OCI-LY7 (cell line): ENCODE results near the gene TNN. TPM values are rescaled to one million over a fixed set of nuclear protein-coding genes. Genes with fewer than 3 reads are reported as not detected.

Experiments used
- BruUV-seq: library from RNA; stranded (reverse); fragments of 400-500 nt; replicated peaks from 2 replicates; lab custom pipeline; 2021; lab: Mats Ljungman, UMichigan
- CTCF ChIA-PET: fragments of 300-600 bp; sonication (Branson Sonifier 250); formaldehyde crosslinking; loops from one replicate; lab custom pipeline; 2022; ENCODE audit warnings: antibody characterized with exemption; ENCODE audit not compliant: unreplicated experiment; lab: Charles Lee
- POLR2A ChIA-PET: fragments of 300-600 bp; sonication (Branson Sonifier 250); formaldehyde crosslinking; loops from one replicate; lab custom pipeline; 2022; ENCODE audit warnings: antibody characterized with exemption; lab: Charles Lee
- DNase-seq: peaks from one replicate; pipeline ENCODE4 v3.0.0-alpha.2; 2015; ENCODE audit warnings: low spot score
- H2AFZ ChIP-seq: fragments of 200-600 bp; sonication (generic), shearing (Covaris generic); 2 replicates; pipeline ENCODE4 v1.6.1; 2014; ENCODE audit warnings: mild to moderate bottlenecking, antibody characterized with exemption, low read length, moderate library complexity
- H3K27ac ChIP-seq: fragments of 200-600 bp; sonication (generic); 2 replicates; pipeline ENCODE4 v1.5.1; 2014; ENCODE audit warnings: mixed run types, low read depth, mild to moderate bottlenecking, moderate library complexity, low read length, inconsistent platforms; ENCODE audit not compliant: poor library complexity, severe bottlenecking
- H3K36me3 ChIP-seq: fragments of 200-600 bp; sonication (generic); 2 replicates; pipeline ENCODE4 v1.6.1; 2014; ENCODE audit warnings: mild to moderate bottlenecking, antibody characterized with exemption, low read length, moderate library complexity, mixed read lengths; ENCODE audit not compliant: insufficient read depth
- H3K4me1 ChIP-seq: fragments of 200-600 bp; sonication (generic); 2 replicates; pipeline ENCODE4 v1.5.1; 2014; ENCODE audit warnings: mild to moderate bottlenecking, low read length; ENCODE audit not compliant: insufficient read depth, poor library complexity, severe bottlenecking
- H3K4me2 ChIP-seq: fragments of 200-600 bp; sonication (generic); 2 replicates; pipeline ENCODE4 v1.6.1; 2014; ENCODE audit warnings: mild to moderate bottlenecking, low read length
- H3K4me3 ChIP-seq: fragments of 200-600 bp; sonication (generic); 2 replicates; pipeline ENCODE4 v1.5.1; 2014; ENCODE audit warnings: mild to moderate bottlenecking, low read depth, low read length; ENCODE audit not compliant: poor library complexity, severe bottlenecking
- H3K79me2 ChIP-seq: fragments of 200-600 bp; sonication (generic); 2 replicates; pipeline ENCODE4 v1.6.1; 2016; ENCODE audit warnings: low read depth, mild to moderate bottlenecking, low read length, moderate library complexity, mixed read lengths; ENCODE audit not compliant: insufficient read depth
- H3K9me2 ChIP-seq: fragments of 200-600 bp; sonication (generic); 2 replicates; pipeline ENCODE4 v1.6.1; 2016; ENCODE audit warnings: mild to moderate bottlenecking, low read length, mixed read lengths; ENCODE audit not compliant: insufficient read depth
- H3K9me3 ChIP-seq: fragments of 200-600 bp; sonication (generic); 2 replicates; pipeline ENCODE4 v1.6.1; 2014; ENCODE audit warnings: mild to moderate bottlenecking, mixed run types, low read length, mixed read lengths
- H4K20me1 ChIP-seq: fragments of 200-600 bp; sonication (generic); 2 replicates; pipeline ENCODE4 v1.6.1; 2014; ENCODE audit warnings: mild to moderate bottlenecking, antibody characterized with exemption, low read length, moderate library complexity, mixed read lengths; ENCODE audit not compliant: insufficient read depth
- EZH2phosphoT487 ChIP-seq: fragments of 200-600 bp; sonication (generic); IDR thresholded peaks from 2 replicates; pipeline ENCODE4 v1.6.1; 2018; ENCODE audit warnings: low read depth, borderline replicate concordance, mild to moderate bottlenecking, mixed run types, antibody characterized with exemption, low read length, moderate library complexity, mixed read lengths
- intact Hi-C: fragments of 100-400 bp; cut with micrococcal nuclease; formaldehyde crosslinking; loops from one replicate; pipeline ENCODE4 v1.10.0; 2022; ENCODE audit not compliant: unreplicated experiment
- total RNA-seq, 2 experiments: library from RNA; depleted of rRNA in 1 of 2; stranded (reverse); fragments of >200 nt in 1 of 2; shearing (Covaris generic) in 1 of 2; gene quantifications; 2 replicates each; pipeline ENCODE4 v1.2.3, GENCODE V29; 2014 to 2022
- TF ChIP-seq, protein P1 (sequence below): fragments of 200-600 bp; sonication (generic); conservative IDR thresholded peaks from 2 replicates; pipeline ENCODE4 v1.5.1; 2014; ENCODE audit warnings: mild to moderate bottlenecking, antibody characterized with exemption, low read length, moderate library complexity, mixed read lengths

TNN gene
- total RNA-seq, 2 experiments from 2014 or later, result not detected

- no peaks in the 10 kb centered on the region for H3K9me2 ChIP-seq
- H4K20me1 ChIP-seq, result peaks cover 4% of the 10 kb centered on the region; the same call in 1 of the 2 replicates
- CTCF ChIA-PET, result no interaction called here
- no peak overlapping the region for H2AFZ ChIP-seq
- H3K4me2 ChIP-seq, result no peak overlapping the region
- peaks cover 96% of the 10 kb centered on the region for H3K36me3 ChIP-seq
- TF ChIP-seq, protein P1, sequence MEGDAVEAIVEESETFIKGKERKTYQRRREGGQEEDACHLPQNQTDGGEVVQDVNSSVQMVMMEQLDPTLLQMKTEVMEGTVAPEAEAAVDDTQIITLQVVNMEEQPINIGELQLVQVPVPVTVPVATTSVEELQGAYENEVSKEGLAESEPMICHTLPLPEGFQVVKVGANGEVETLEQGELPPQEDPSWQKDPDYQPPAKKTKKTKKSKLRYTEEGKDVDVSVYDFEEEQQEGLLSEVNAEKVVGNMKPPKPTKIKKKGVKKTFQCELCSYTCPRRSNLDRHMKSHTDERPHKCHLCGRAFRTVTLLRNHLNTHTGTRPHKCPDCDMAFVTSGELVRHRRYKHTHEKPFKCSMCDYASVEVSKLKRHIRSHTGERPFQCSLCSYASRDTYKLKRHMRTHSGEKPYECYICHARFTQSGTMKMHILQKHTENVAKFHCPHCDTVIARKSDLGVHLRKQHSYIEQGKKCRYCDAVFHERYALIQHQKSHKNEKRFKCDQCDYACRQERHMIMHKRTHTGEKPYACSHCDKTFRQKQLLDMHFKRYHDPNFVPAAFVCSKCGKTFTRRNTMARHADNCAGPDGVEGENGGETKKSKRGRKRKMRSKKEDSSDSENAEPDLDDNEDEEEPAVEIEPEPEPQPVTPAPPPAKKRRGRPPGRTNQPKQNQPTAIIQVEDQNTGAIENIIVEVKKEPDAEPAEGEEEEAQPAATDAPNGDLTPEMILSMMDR, result no peak
- no peak for TF ChIP-seq EZH2phosphoT487
- H3K27ac ChIP-seq, result no peak overlapping the region
- BruUV-seq, result no TSS peak
- H3K4me1 ChIP-seq, result peaks cover 30% of the 10 kb centered on the region
- POLR2A ChIA-PET, result interaction anchor here (0.7 to 1.1 kb wide), 7 partner anchors 9 to 56 kb away, joined by 3 to 4 read pairs (median 3); no protein-coding TSS in a partner anchor
- H3K9me3 ChIP-seq, result peaks cover 3% of the 10 kb centered on the region; the same call in 1 of the 2 replicates
- DNase-seq, result no peak
- no peak overlapping the region for H3K4me3 ChIP-seq
- H3K79me2 ChIP-seq, result peaks cover 59% of the 10 kb centered on the region; the same call in 1 of the 2 replicates
- intact Hi-C loops, result no loop called here
These were observed 103.6 kb downstream of the TNN start for GRCh38 chr1:175171036-175171913.

DNA sequence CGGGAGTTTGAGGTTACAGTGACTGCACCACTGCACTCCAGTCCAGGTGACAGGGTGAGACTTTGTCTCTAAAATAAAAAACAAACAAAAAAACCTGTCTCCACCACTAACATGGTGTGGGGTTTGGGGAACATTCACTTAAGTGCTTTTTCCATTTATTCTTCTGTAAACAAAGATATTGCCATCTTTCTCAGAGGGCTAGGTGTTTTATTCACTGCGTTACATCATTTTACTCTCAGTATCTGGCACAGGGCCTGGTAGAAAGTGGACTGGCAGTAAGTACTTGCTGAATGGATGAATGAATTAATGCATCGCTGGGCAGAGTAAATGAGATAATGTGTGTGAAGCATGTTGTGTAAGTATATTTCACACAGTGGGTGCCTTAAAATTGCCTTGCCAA lies 104.9 kb downstream of the TNN start:
- H3K4me1 ChIP-seq, result peaks cover 35% of the 10 kb centered on the region
- peaks cover 67% of the 10 kb centered on the region; the same call in 1 of the 2 replicates for H3K79me2 ChIP-seq
- H3K36me3 ChIP-seq, result peaks cover 96% of the 10 kb centered on the region
- ChIA-PET POLR2A (interaction anchor here (1.3 kb wide), 1 partner anchor 91 kb away, joined by 3 read pairs; no protein-coding TSS in a partner anchor), CTCF (no interaction called here)
- H3K9me3 ChIP-seq, result peaks cover 3% of the 10 kb centered on the region; the same call in 1 of the 2 replicates
- DNase-seq, result no peak
- intact Hi-C loops, result no loop called here
- H3K4me2 ChIP-seq, result no peak overlapping the region
- no peak overlapping the region for H3K27ac ChIP-seq
- TF ChIP-seq, protein P1, result no peak
- no peak for TF ChIP-seq EZH2phosphoT487
- peaks cover 4% of the 10 kb centered on the region; the same call in 1 of the 2 replicates for H4K20me1 ChIP-seq
- H3K9me2 ChIP-seq, result no peaks in the 10 kb centered on the region
- BruUV-seq, result no TSS peak
- no peak overlapping the region for H3K4me3 ChIP-seq
- no peak overlapping the region for H2AFZ ChIP-seq
